T-helper 17 cell (primary cell): ENCODE measurements around the gene DGAT2. TPM values are rescaled to one million over a fixed set of nuclear protein-coding genes. Genes with fewer than 3 reads are reported as not detected.

Experiments used
- ATAC-seq: fragments of 150-1000 bp; cut with Tn5 transposase; 2 replicates; pipeline ENCODE4 v1.10.0; 2021; ENCODE audit warnings: mild to moderate bottlenecking, moderate library complexity
- DNase-seq, 3 donors: peaks; one replicate each; pipeline versions ENCODE4 v3.0.0 to v3.0.0-alpha.2; 2020 to 2021
- H3K9me3 ChIP-seq: one replicate; pipeline ENCODE4 v1.7.0; 2013; ENCODE audit warnings: low read length, mild to moderate bottlenecking; ENCODE audit not compliant: control insufficient read depth, poor library complexity, severe bottlenecking
- H3K27ac Mint-ChIP-seq: one replicate; pipeline ENCODE4 v1.8.0; 2022; ENCODE audit warnings: mild to moderate bottlenecking, moderate library complexity, mixed read lengths
- H3K27me3 Mint-ChIP-seq: one replicate; pipeline ENCODE4 v1.8.0; 2022; ENCODE audit warnings: mixed read lengths
- H3K36me3 Mint-ChIP-seq: one replicate; pipeline ENCODE4 v1.8.0; 2022; ENCODE audit warnings: low read depth, mixed read lengths
- H3K4me1 Mint-ChIP-seq: one replicate; pipeline ENCODE4 v1.8.0; 2022; ENCODE audit warnings: mild to moderate bottlenecking, mixed read lengths
- H3K4me3 Mint-ChIP-seq: one replicate; pipeline ENCODE4 v1.8.0; 2022; ENCODE audit warnings: mild to moderate bottlenecking, moderate library complexity, mixed read lengths
- total RNA-seq, 4 donors: library from RNA in 2 of 4; stranded (reverse) in 2 of 4; gene quantifications; one replicate each; pipeline ENCODE4 v1.2.3 and lab custom pipeline; 2022 to 2026

DGAT2 gene
- total RNA-seq, result 1 to 10 TPM in 1 of 2 donors, under 1 TPM in 1; 0.55 to 1.2 TPM
- total RNA-seq (lab: John Stamatoyannopoulos, UW), result 0.23 to 0.30 reads per million in 2 donors

GRCh38 chr11:75768112-75768908 lies at the start of gene DGAT2:
TSS of gene DGAT2 (plus strand) at chr11:75768778. CDS start at chr11:75768992, 214 bp downstream.
- peaks cover 23% of the 10 kb centered on the region for H3K27me3 Mint-ChIP-seq
- no peaks in the 10 kb centered on the region for H3K9me3 ChIP-seq
- DNase-seq (peak; percentile 51 to 64 (median 56)), ATAC-seq (peak; percentile 93)
- H3K36me3 Mint-ChIP-seq, result no peaks in the 10 kb centered on the region
- H3K4me3 Mint-ChIP-seq, result peak within 1 kb of the TSS; percentile 87
- H3K4me1 Mint-ChIP-seq, result peaks cover 20% of the 10 kb centered on the region
- peak within 1 kb of the TSS; percentile 92 for H3K27ac Mint-ChIP-seq

GRCh38 chr11:75719340-75720239 lies 49.0 kb upstream of the DGAT2 start:
- H3K27me3 Mint-ChIP-seq, result no peaks in the 10 kb centered on the region
- no peaks in the 10 kb centered on the region for H3K36me3 Mint-ChIP-seq
- H3K4me1 Mint-ChIP-seq, result peaks cover 13% of the 10 kb centered on the region
- DNase-seq, result no peak
- H3K9me3 ChIP-seq, result no peaks in the 10 kb centered on the region
- no peak overlapping the region for H3K27ac Mint-ChIP-seq
- no peak overlapping the region for H3K4me3 Mint-ChIP-seq
- no peak for ATAC-seq

GRCh38 chr11:75720639-75721038 lies 47.9 kb upstream of the DGAT2 start:
- no peaks in the 10 kb centered on the region for H3K9me3 ChIP-seq
- Mint-ChIP-seq H3K27me3 (no peaks in the 10 kb centered on the region), H3K27ac (no peak overlapping the region), H3K36me3 (no peaks in the 10 kb centered on the region), H3K4me1 (peaks cover 15% of the 10 kb centered on the region), H3K4me3 (no peak overlapping the region)
- DNase-seq (no peak), ATAC-seq (no peak)

GRCh38 chr11:75721852-75722668 lies 46.5 kb upstream of the DGAT2 start:
- H3K27me3 Mint-ChIP-seq, result no peaks in the 10 kb centered on the region
- no peaks in the 10 kb centered on the region for H3K36me3 Mint-ChIP-seq
- H3K4me1 Mint-ChIP-seq, result peaks cover 14% of the 10 kb centered on the region
- DNase-seq, result no peak
- no peak for ATAC-seq
- no peaks in the 10 kb centered on the region for H3K9me3 ChIP-seq
- no peak overlapping the region for H3K27ac Mint-ChIP-seq
- H3K4me3 Mint-ChIP-seq, result no peak overlapping the region

- H3K27ac Mint-ChIP-seq, result no peak overlapping the region
- ATAC-seq (no peak), DNase-seq (no peak)
- H3K36me3 Mint-ChIP-seq, result no peaks in the 10 kb centered on the region
- peaks cover 10% of the 10 kb centered on the region for H3K4me1 Mint-ChIP-seq
- no peak overlapping the region for H3K4me3 Mint-ChIP-seq
- H3K9me3 ChIP-seq, result no peaks in the 10 kb centered on the region
- H3K27me3 Mint-ChIP-seq, result no peaks in the 10 kb centered on the region
These were observed 45.9 kb upstream of the DGAT2 start for GRCh38 chr11:75722669-75723042.

GRCh38 chr11:75725547-75726320 lies 42.8 kb upstream of the DGAT2 start:
- Mint-ChIP-seq H3K4me3 (no peak overlapping the region), H3K36me3 (no peaks in the 10 kb centered on the region), H3K27me3 (no peaks in the 10 kb centered on the region), H3K4me1 (peaks cover 10% of the 10 kb centered on the region), H3K27ac (peak overlapping the region; percentile 27)
- no peaks in the 10 kb centered on the region for H3K9me3 ChIP-seq
- ATAC-seq (no peak), DNase-seq (no peak)

GRCh38 chr11:75728992-75729391 lies 39.6 kb upstream of the DGAT2 start:
- peaks cover 8% of the 10 kb centered on the region for H3K4me1 Mint-ChIP-seq
- H3K4me3 Mint-ChIP-seq, result no peak overlapping the region
- DNase-seq, result no peak
- H3K36me3 Mint-ChIP-seq, result no peaks in the 10 kb centered on the region
- no peak overlapping the region for H3K27ac Mint-ChIP-seq
- no peaks in the 10 kb centered on the region for H3K9me3 ChIP-seq
- H3K27me3 Mint-ChIP-seq, result peaks cover 24% of the 10 kb centered on the region
- ATAC-seq, result no peak

GRCh38 chr11:75731095-75731494 lies 37.5 kb upstream of the DGAT2 start:
- peaks cover 36% of the 10 kb centered on the region for H3K27me3 Mint-ChIP-seq
- no peak for ATAC-seq
- H3K4me3 Mint-ChIP-seq, result no peak overlapping the region
- H3K36me3 Mint-ChIP-seq, result peaks cover 2% of the 10 kb centered on the region
- no peak for DNase-seq
- H3K9me3 ChIP-seq, result no peaks in the 10 kb centered on the region
- H3K4me1 Mint-ChIP-seq, result peaks cover 7% of the 10 kb centered on the region
- no peak overlapping the region for H3K27ac Mint-ChIP-seq

- H3K4me1 Mint-ChIP-seq, result peaks cover 4% of the 10 kb centered on the region
- H3K36me3 Mint-ChIP-seq, result peaks cover 2% of the 10 kb centered on the region
- no peaks in the 10 kb centered on the region for H3K9me3 ChIP-seq
- H3K27me3 Mint-ChIP-seq, result peaks cover 45% of the 10 kb centered on the region
- DNase-seq (no peak), ATAC-seq (no peak)
- H3K4me3 Mint-ChIP-seq, result no peak overlapping the region
- H3K27ac Mint-ChIP-seq, result no peak overlapping the region
These were observed 35.5 kb upstream of the DGAT2 start for GRCh38 chr11:75733071-75733430.

- ATAC-seq, result no peak
- H3K27ac Mint-ChIP-seq, result no peak overlapping the region
These were observed 35.0 kb upstream of the DGAT2 start for GRCh38 chr11:75733431-75734107.

GRCh38 chr11:75734491-75735180 lies 33.9 kb upstream of the DGAT2 start:
- ATAC-seq (no peak), DNase-seq (no peak)
- no peak overlapping the region for H3K27ac Mint-ChIP-seq
- peaks cover 2% of the 10 kb centered on the region for H3K36me3 Mint-ChIP-seq
- peaks cover 4% of the 10 kb centered on the region for H3K4me1 Mint-ChIP-seq
- no peaks in the 10 kb centered on the region for H3K9me3 ChIP-seq
- H3K27me3 Mint-ChIP-seq, result peaks cover 45% of the 10 kb centered on the region
- no peak overlapping the region for H3K4me3 Mint-ChIP-seq

More at GRCh38 chr11:75733431-75734107, 35.0 kb upstream of the DGAT2 start:
- Mint-ChIP-seq H3K36me3 (peaks cover 2% of the 10 kb centered on the region), H3K4me3 (no peak overlapping the region), H3K4me1 (peaks cover 4% of the 10 kb centered on the region), H3K27me3 (peaks cover 45% of the 10 kb centered on the region)
- DNase-seq, result no peak
- H3K9me3 ChIP-seq, result no peaks in the 10 kb centered on the region
